Activated naive CD4-positive, alpha-beta T cell treated with anti-CD3 and anti-CD28 coated beads, Interleukin-2, amount 50 U/mL, for 72 hours (primary cell): ENCODE data around the gene PRPF31. TPM values are rescaled to one million over a fixed set of nuclear protein-coding genes. Genes with fewer than 3 reads are reported as not detected.

Experiments
- total RNA-seq, 2 donors: library from RNA; stranded (reverse); gene quantifications; one replicate each; pipeline ENCODE4 v1.2.3, GENCODE V29; 2022

Gene PRPF31
- total RNA-seq, 2 donors from 2014 or later = 47.9 to 92.9 TPM

Other genes starting within 250 kb of the PRPF31 start
- 10 to 100 TPM; 33.1 to 89.8 TPM for gene MYADM, start 247.9 kb upstream of the PRPF31 start, total RNA-seq
- under 1 TPM in 1 of 2 donors, not detected in 1; 0.10 TPM for gene PRKCG, start 233.6 kb upstream of the PRPF31 start, total RNA-seq
- not detected for gene CACNG7, start 206.5 kb upstream of the PRPF31 start, total RNA-seq
- gene CACNG8, start 152.8 kb upstream of the PRPF31 start, total RNA-seq = not detected
- not detected for gene CACNG6, start 124.1 kb upstream of the PRPF31 start, total RNA-seq
- gene VSTM1, start 51.9 kb upstream of the PRPF31 start, total RNA-seq = not detected
- not detected for gene TARM1, start 34.4 kb upstream of the PRPF31 start, total RNA-seq
- under 1 TPM in 1 of 2 donors, not detected in 1; 0.72 TPM for gene OSCAR, start 15.0 kb upstream of the PRPF31 start, total RNA-seq
- 10 to 100 TPM; 59.4 to 76.1 TPM for gene NDUFA3, start 12.9 kb upstream of the PRPF31 start, total RNA-seq
- gene TFPT, start 97 bp upstream of the PRPF31 start, total RNA-seq = 10 to 100 TPM; 30.4 to 37.4 TPM
- 10 to 100 TPM; 57.3 to 59.9 TPM for gene CNOT3, start 22.0 kb downstream of the PRPF31 start, total RNA-seq
- 1 to 10 TPM; 3.5 to 6.1 TPM for gene LENG1, start 44.0 kb downstream of the PRPF31 start, total RNA-seq
- not detected for gene TMC4, start 57.4 kb downstream of the PRPF31 start, total RNA-seq
- gene MBOAT7, start 73.8 kb downstream of the PRPF31 start, total RNA-seq = 10 to 100 TPM; 56.8 to 97.2 TPM
- gene TSEN34, start 75.6 kb downstream of the PRPF31 start, total RNA-seq = 10 to 100 TPM; 10.2 to 15.8 TPM
- 1,000 to 10,000 TPM; 1,448 to 1,707 TPM for gene RPS9, start 85.1 kb downstream of the PRPF31 start, total RNA-seq
- under 1 TPM in 1 of 2 donors, not detected in 1; 0.37 TPM for gene LILRB3, start 107.3 kb downstream of the PRPF31 start, total RNA-seq
- not detected for gene LILRA6, start 127.0 kb downstream of the PRPF31 start, total RNA-seq
- not detected for gene LILRB5, start 141.5 kb downstream of the PRPF31 start, total RNA-seq
- gene LILRB2, start 165.4 kb downstream of the PRPF31 start, total RNA-seq = not detected
- gene LILRA5, start 197.4 kb downstream of the PRPF31 start, total RNA-seq = not detected
- gene LILRA4, start 223.4 kb downstream of the PRPF31 start, total RNA-seq = not detected
- 1 to 10 TPM; 2.9 to 9.9 TPM for gene LAIR1, start 249.2 kb downstream of the PRPF31 start, total RNA-seq